Iris pigment epithelial cell (primary cell): ENCODE data around the gene TGFB2.

Experiments used
- DNase-seq: peaks from one replicate; pipeline ENCODE4 v3.0.0-alpha.2; 2011; ENCODE audit warnings: low read depth

TGFB2 gene

DNA sequence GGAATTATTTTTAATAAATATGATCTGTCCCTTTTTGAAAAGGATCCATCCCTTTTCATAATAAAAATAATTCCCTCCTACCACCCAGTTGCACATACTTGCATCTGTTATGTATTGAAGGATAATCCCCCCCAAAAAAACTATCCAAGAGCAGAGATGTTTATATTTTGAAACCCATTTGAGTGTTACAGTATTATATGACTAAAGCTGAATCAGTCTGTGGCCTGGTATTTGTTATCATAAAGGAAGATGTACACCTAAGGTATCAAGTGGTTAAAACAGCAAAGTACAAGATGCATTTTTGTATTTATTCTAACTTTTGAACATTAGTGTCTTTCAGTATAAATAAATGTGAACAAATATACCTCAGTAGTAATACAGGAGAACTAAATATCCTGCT, 12.7 kb upstream of the TGFB2 start:
- DNase-seq, result peak; percentile 53

GRCh38 chr1:218336328-218336727, 8.8 kb upstream of the TGFB2 start:
- DNase-seq, result no peak

DNA sequence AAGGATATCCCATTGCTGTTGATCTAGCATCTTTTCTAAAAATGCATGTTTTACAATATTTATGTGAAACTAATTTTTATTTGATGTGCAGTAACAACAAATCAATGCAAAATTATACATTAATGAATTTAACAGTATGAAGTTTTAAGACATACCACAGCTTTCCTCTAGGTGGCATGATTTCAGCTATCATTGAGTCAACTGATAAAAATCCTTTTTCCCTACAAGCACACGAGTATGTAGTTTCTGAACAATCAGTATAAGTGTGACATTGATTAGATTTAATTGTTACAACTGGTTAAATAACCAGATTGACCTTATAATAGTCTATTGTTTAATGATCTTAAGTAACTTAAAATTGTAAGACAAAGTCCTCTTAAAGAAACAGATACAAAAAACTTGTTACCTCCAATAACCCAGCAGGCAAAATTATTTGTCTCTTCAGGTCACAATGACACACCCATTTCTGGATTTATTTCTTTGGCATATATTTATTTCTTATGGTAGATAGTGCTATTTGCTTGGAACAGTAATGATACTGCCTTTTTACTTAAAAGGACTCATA, 5.8 kb upstream of the TGFB2 start:
- peak; percentile 64 for DNase-seq

GRCh38 chr1:218341325-218341724, 3.8 kb upstream of the TGFB2 start:
- no peak for DNase-seq

DNA sequence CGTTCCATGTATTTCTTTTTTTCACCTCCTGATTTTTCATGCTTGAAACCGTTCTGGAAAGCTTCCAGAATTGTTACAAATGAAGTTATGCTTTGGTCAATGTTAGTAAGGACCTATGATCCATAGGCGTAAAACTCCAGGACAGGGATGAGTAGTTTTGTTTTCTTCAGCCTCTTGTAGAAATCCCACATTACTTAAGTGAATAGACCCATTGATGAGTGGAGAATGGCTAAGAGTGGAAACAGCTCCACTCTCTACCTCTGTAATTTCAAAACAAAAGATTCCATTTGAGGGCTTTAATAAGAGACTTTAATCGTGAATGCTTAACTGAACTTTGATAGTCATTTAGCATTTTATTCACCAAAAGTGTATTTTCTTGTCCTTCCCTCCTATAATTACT, 3.0 kb upstream of the TGFB2 start:
- no peak for DNase-seq

- DNase-seq, result peak; percentile 78
These were observed 696 bp downstream of the TGFB2 start for GRCh38 chr1:218345673-218346390.

DNA sequence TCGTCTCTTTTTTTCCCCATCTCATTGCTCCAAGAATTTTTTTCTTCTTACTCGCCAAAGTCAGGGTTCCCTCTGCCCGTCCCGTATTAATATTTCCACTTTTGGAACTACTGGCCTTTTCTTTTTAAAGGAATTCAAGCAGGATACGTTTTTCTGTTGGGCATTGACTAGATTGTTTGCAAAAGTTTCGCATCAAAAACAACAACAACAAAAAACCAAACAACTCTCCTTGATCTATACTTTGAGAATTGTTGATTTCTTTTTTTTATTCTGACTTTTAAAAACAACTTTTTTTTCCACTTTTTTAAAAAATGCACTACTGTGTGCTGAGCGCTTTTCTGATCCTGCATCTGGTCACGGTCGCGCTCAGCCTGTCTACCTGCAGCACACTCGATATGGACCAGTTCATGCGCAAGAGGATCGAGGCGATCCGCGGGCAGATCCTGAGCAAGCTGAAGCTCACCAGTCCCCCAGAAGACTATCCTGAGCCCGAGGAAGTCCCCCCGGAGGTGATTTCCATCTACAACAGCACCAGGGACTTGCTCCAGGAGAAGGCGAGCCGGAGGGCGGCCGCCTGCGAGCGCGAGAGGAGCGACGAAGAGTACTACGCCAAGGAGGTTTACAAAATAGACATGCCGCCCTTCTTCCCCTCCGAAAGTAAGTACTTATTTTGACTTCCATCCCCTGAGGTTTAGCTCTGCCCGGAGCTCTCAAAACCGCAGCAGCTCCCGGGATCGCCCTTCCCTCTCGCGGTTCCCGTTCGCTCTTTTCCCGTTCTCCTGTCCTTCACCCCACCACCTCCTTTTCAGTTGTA, 1.5 kb downstream of the TGFB2 start:
- DNase-seq, result peak; percentile 62

DNA sequence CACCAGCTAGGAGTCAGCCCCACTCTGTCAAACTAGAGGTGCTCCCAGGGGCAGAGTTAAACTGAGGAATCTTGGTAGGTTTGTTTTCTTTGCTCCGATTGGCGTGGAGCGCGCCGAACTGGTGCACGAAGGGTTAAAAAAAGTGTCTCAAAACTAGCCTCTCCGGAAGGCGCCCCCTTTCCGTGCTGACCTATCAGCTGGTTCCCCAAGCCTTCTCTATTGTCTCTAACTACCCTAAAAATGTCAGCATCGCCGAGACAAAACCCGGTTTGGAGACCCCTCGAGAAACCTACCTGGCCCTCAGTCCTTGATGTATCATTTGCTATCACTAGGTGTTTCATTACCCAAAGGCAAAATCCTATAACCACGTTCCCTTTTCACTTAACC, 2.2 kb downstream of the TGFB2 start:
- peak; percentile 73 for DNase-seq

DNA sequence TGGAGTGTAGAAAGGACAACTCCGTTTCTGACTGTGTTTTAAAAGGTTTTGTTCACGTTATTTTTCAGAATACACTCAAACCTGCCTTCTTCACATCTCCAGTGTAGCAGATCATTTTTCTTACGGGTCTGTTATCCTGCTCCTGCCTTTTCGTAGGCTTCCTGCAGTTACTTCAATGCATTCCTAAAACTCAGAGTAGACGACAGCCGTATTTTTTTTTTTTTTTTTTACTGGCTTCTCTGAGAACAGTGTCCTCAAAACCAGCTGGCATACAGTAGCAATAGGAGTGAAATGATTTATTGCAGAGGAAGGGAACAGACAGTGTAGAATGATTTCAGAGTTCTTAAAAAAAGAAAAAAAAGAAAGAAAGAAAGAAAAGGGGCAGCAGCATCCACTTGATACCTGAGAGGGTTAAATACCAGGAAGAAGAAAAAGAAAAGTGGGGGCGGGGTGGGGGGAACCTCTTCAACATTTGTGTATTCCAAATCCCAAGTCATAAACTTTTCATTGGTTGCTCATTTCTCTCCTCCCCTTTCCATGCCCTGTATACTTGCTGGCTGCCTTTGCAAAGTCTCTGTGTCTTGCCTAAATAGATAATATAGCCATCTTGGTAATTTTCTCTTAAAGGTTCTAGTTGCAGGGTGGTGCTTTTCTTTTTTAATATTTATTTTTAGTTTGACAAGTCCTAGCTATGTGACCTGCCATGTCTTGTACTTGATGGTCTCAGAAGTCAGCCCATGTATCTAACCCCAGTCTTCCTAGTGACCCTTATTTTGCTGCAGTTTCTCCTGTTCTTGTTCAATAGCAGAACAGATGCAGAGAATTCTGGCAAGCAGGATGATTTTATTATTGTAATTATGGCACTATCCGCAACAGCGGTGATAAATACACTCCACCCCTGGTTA, 2.8 kb downstream of the TGFB2 start:
- peak; percentile 83 for DNase-seq

DNA sequence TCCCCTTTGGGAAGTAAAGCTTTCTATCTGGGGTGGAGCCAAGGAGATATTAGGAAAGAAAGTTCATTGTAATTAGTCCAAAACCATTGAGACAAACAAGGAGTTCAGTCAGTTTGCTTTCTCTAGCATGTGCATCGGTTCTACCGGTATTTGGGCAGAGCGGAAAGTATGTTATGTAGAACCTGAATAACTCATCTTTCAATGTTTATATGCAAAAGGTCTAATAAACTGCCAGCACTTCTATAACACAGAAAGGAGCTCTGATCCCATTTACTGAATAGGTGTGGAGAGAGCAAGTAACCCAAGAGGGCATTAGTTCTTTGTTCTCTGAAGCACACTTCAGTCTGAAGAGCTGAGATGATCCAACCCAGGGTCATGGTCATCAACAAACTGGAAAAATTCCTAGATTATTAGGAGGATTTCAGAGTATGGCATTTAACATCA, 3.5 kb downstream of the TGFB2 start:
- no peak for DNase-seq

DNA sequence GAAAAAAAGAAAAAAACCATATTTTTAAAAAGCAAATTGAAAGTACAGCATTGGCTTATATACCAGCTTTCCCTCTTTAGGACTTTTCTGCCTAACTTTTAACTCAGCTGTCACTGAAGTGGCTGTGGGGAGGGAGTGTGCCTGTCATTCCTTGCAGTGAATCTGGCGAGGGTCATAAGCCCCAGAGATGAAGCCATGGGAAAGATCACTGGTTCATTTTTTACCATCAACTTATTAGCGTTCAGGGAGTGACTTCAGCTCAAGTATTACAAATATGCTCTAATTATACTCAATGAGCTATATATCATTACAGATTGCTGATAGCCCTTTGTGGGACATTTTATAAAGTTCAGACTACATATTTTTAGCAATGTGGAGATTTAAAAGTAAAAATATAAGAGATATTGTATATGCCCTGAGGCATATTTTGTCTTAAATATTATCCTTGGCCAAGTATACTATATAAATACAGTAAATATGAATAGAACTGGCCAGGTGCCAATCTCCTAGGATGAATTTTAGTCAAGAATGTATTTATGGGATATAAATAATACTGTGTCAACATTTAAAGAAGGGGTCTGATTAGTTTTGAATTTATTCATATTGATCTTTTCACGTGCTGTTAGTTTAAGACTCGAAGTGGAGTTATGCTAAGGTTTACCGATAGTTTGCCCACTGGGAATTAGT, 4.4 kb downstream of the TGFB2 start:
- DNase-seq, result no peak

GRCh38 chr1:218350035-218350525, 4.9 kb downstream of the TGFB2 start:
- DNase-seq, result no peak

DNA sequence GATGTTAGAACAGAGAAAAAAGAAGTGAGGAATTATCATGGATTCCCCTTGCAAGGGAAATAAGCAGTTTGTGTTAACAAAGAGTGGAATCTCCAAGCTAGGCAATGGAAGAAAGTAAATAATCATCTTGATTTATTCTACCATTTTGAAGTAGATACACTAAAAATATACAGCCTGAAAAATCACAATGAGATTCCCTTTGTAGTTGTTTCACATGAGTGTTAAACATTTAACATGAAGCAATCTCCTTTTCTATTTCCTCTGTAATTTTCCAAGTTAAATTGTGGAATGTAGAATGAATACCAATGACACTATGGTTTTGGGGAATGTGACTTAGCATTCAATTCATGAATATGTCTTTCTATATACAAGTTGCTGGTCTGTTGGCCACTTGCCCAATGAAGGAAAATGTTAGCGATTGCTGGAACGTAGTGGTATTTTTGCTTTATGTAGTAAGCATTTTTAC, 5.7 kb downstream of the TGFB2 start:
- DNase-seq, result peak; percentile 92

DNA sequence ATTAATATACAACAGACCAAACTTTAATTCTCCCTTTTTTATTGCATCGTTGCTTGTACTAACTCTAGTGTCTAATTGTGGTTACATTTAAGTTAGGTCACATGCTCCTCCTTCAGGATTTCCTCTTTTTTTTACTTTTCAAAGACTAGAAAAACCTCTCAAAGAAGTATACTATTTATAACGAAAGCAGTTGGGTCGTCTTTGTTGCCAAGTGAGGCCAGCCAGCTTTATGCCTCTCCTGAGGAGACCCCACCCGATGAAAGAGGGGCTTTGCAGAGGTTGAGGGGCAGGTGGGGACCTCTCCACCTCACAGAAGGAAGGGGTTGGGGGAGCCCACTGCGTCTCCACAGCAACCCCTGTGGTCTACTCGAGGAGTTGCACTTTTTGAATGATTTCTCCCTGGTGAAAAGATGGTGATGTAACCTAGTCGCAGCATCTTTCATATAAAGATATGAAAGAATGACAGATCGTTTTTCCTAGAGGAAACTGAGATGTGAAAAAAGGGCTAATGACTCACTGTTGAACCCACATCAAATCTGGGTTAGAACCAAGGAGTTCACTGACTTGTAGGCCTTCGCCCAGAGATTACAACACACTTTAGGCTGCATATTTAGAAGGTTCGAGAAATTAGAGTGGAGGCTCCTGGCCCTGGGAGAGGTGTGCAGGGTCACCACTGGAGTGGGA, 6.4 kb downstream of the TGFB2 start:
- DNase-seq, result peak; percentile 93

DNA sequence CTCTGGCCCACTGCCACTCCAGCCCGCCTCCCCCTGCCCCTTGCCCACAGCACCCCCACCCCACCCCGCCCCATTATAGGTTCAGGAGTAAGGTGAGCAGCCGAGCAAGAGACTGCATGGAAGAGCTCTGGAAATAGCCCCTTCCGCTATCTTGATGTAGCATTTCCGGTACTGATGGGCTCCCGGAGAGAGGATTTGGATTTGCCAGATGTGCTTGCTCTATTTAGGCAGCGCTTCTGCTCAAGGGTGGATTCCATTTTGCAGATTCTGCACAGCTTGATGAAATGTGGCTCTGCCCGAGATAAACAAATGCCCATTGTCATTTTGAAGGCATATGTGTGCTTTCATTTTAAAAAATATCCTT, 6.9 kb downstream of the TGFB2 start:
- no peak for DNase-seq

DNA sequence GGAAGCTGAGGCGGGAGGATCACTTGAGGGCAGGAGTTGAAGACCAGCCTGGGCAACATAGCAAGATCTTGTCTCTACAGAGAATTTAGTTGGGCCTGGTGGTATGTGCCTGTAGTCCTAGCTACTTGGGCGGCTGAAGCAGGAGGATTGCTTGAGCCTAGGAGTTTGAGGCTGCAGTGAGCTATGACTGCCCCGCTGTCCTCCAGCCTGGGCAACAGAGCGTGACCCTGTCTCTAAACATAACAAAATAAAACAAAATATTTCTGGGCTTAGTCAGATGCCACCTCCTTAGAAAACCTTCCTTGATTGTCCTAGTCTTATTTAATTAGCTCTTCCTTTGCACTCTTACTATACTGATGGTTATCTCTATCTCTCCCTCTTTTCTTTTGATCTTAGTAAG, 8.5 kb downstream of the TGFB2 start:
- no peak for DNase-seq

DNA sequence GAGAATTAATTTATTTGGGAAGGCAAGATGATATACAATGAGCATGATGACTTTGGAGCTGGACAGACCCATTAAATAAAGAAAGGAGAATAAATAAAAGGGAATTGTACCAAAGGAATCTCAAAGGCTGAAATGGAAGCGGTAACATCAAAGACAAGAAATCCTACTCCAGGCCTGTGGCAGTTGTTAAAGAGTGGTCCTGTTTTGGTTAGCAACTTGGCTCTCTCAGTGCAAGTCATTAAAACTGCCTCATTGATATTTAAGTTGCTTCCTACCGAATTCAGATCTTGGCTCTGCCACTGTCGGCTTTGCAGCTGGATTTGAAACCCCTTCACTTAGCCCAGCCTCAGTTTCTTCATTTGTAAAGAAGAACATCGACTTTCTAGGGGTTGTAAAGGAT, 10.1 kb downstream of the TGFB2 start:
- DNase-seq, result no peak

- no peak for DNase-seq
These were observed 12.2 kb downstream of the TGFB2 start for GRCh38 chr1:218357211-218357892.

GRCh38 chr1:218357893-218358232, 12.7 kb downstream of the TGFB2 start:
- DNase-seq, result no peak
